Mucosa of stomach (tissue), 1 donor: ENCODE data around the gene GPC6.

ENCODE experiments used
- H3K27me3 ChIP-seq: one replicate; pipeline ENCODE4 v1.7.0; 2013; ENCODE audit warnings: mild to moderate bottlenecking, low read length; ENCODE audit not compliant: control insufficient read depth, insufficient read depth
- H3K36me3 ChIP-seq: one replicate; pipeline ENCODE4 v1.7.0; 2013; ENCODE audit warnings: low read length; ENCODE audit not compliant: control insufficient read depth, insufficient read depth
- H3K4me1 ChIP-seq: one replicate; pipeline ENCODE4 v1.7.0; 2013; ENCODE audit warnings: mild to moderate bottlenecking, low read length; ENCODE audit not compliant: control insufficient read depth, insufficient read depth
- H3K4me3 ChIP-seq: one replicate; pipeline ENCODE4 v1.7.0; 2013; ENCODE audit warnings: low read length
- H3K9ac ChIP-seq: one replicate; pipeline ENCODE4 v1.7.0; 2013; ENCODE audit warnings: mild to moderate bottlenecking, low read length, moderate library complexity
- H3K9me3 ChIP-seq: one replicate; pipeline ENCODE4 v1.7.0; 2013; ENCODE audit warnings: mild to moderate bottlenecking, low read length, moderate library complexity; ENCODE audit not compliant: control insufficient read depth
- donor health status: Pancreatic carcinoma.

The GPC6 gene

GRCh38 chr13:94382960-94383359, 1156.4 kb downstream of the GPC6 start:
- Histone ChIP-seq H3K27me3 (no peaks in the 10 kb centered on the region), H3K4me3 (no peak overlapping the region), H3K36me3 (no peaks in the 10 kb centered on the region), H3K9me3 (no peaks in the 10 kb centered on the region), H3K4me1 (no peaks in the 10 kb centered on the region), H3K9ac (no peak overlapping the region)

- Histone ChIP-seq H3K27me3 (no peaks in the 10 kb centered on the region), H3K9me3 (no peaks in the 10 kb centered on the region), H3K4me3 (no peak overlapping the region), H3K4me1 (no peaks in the 10 kb centered on the region), H3K9ac (no peak overlapping the region), H3K36me3 (no peaks in the 10 kb centered on the region)
Observed at GRCh38 chr13:94384231-94384905, 1157.8 kb downstream of the GPC6 start.

GRCh38 chr13:94387047-94387446, 1160.4 kb downstream of the GPC6 start:
- H3K36me3 ChIP-seq = no peaks in the 10 kb centered on the region
- H3K4me1 ChIP-seq = no peaks in the 10 kb centered on the region
- no peak overlapping the region for H3K9ac ChIP-seq
- H3K4me3 ChIP-seq = no peak overlapping the region
- no peaks in the 10 kb centered on the region for H3K9me3 ChIP-seq
- no peaks in the 10 kb centered on the region for H3K27me3 ChIP-seq

GRCh38 chr13:94389604-94390351, 1163.2 kb downstream of the GPC6 start:
- Histone ChIP-seq H3K4me3 (no peak overlapping the region), H3K9me3 (no peaks in the 10 kb centered on the region), H3K9ac (no peak overlapping the region), H3K4me1 (no peaks in the 10 kb centered on the region), H3K36me3 (no peaks in the 10 kb centered on the region), H3K27me3 (no peaks in the 10 kb centered on the region)

GRCh38 chr13:94390881-94391280, 1164.3 kb downstream of the GPC6 start:
- Histone ChIP-seq H3K9me3 (no peaks in the 10 kb centered on the region), H3K36me3 (no peaks in the 10 kb centered on the region), H3K27me3 (no peaks in the 10 kb centered on the region), H3K4me1 (no peaks in the 10 kb centered on the region), H3K9ac (no peak overlapping the region), H3K4me3 (no peak overlapping the region)

- no peaks in the 10 kb centered on the region for H3K4me1 ChIP-seq
- H3K27me3 ChIP-seq = no peaks in the 10 kb centered on the region
- H3K9ac ChIP-seq = no peak overlapping the region
- H3K9me3 ChIP-seq = no peaks in the 10 kb centered on the region
- no peaks in the 10 kb centered on the region for H3K36me3 ChIP-seq
- H3K4me3 ChIP-seq = no peak overlapping the region
Observed at GRCh38 chr13:94394723-94395122, 1168.1 kb downstream of the GPC6 start.

GRCh38 chr13:94395860-94396259, 1169.3 kb downstream of the GPC6 start:
- H3K4me3 ChIP-seq = no peak overlapping the region
- H3K9ac ChIP-seq = no peak overlapping the region
- no peaks in the 10 kb centered on the region for H3K27me3 ChIP-seq
- H3K36me3 ChIP-seq = no peaks in the 10 kb centered on the region
- H3K9me3 ChIP-seq = no peaks in the 10 kb centered on the region
- no peaks in the 10 kb centered on the region for H3K4me1 ChIP-seq

- Histone ChIP-seq H3K27me3 (no peaks in the 10 kb centered on the region), H3K4me3 (no peak overlapping the region), H3K4me1 (no peaks in the 10 kb centered on the region), H3K9me3 (no peaks in the 10 kb centered on the region), H3K9ac (no peak overlapping the region), H3K36me3 (no peaks in the 10 kb centered on the region)
Observed at GRCh38 chr13:94399812-94400211, 1173.2 kb downstream of the GPC6 start.

GRCh38 chr13:94400874-94401273, 1174.3 kb downstream of the GPC6 start:
- Histone ChIP-seq H3K4me1 (no peaks in the 10 kb centered on the region), H3K9ac (no peak overlapping the region), H3K27me3 (no peaks in the 10 kb centered on the region), H3K9me3 (no peaks in the 10 kb centered on the region), H3K36me3 (no peaks in the 10 kb centered on the region), H3K4me3 (no peak overlapping the region)

- no peaks in the 10 kb centered on the region for H3K9me3 ChIP-seq
- no peaks in the 10 kb centered on the region for H3K4me1 ChIP-seq
- no peaks in the 10 kb centered on the region for H3K36me3 ChIP-seq
- H3K27me3 ChIP-seq = no peaks in the 10 kb centered on the region
- H3K9ac ChIP-seq = no peak overlapping the region
- H3K4me3 ChIP-seq = no peak overlapping the region
Observed at GRCh38 chr13:94408314-94409036, 1181.9 kb downstream of the GPC6 start.

GRCh38 chr13:94411747-94412146, 1185.1 kb downstream of the GPC6 start:
- H3K9ac ChIP-seq = no peak overlapping the region
- H3K36me3 ChIP-seq = no peaks in the 10 kb centered on the region
- no peaks in the 10 kb centered on the region for H3K27me3 ChIP-seq
- no peaks in the 10 kb centered on the region for H3K4me1 ChIP-seq
- no peaks in the 10 kb centered on the region for H3K9me3 ChIP-seq
- no peak overlapping the region for H3K4me3 ChIP-seq

- Histone ChIP-seq H3K4me1 (no peaks in the 10 kb centered on the region), H3K36me3 (no peaks in the 10 kb centered on the region), H3K27me3 (no peaks in the 10 kb centered on the region), H3K4me3 (no peak overlapping the region), H3K9ac (no peak overlapping the region), H3K9me3 (no peaks in the 10 kb centered on the region)
Observed at GRCh38 chr13:94412870-94413597, 1186.4 kb downstream of the GPC6 start.
